GM12873 (cell line): ENCODE results near the gene WDTC1.

ENCODE experiments used
- TF ChIP-seq, protein P1 (sequence below): IDR thresholded peaks from 2 replicates; pipeline ENCODE4 v1.5.1; 2012; ENCODE audit warnings: low read depth, mild to moderate bottlenecking, moderate library complexity, low read length, control low read depth; ENCODE audit not compliant: insufficient read depth; ENCODE audit errors: missing control alignments

The WDTC1 gene

DNA sequence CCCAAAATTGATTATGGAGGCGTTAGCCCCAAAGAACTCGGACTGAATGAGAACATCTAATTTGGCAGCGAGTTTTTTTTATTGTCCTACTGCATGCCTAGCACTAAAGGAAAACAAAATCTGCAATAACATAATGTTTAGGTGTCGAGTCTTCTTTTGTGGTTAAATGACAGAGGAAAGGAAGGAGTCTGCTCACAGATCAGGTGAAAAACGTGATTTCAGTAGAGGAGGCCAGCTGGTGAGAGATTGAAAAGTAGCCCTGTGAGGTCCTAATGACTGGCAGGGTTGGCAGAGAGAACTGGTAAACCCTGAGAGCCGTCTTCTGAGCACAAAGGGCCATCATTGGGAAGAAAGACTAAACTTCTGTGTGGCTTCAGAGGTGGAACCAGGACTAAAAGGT is 24.2 kb downstream of the WDTC1 start:
- TF ChIP-seq, protein P1, sequence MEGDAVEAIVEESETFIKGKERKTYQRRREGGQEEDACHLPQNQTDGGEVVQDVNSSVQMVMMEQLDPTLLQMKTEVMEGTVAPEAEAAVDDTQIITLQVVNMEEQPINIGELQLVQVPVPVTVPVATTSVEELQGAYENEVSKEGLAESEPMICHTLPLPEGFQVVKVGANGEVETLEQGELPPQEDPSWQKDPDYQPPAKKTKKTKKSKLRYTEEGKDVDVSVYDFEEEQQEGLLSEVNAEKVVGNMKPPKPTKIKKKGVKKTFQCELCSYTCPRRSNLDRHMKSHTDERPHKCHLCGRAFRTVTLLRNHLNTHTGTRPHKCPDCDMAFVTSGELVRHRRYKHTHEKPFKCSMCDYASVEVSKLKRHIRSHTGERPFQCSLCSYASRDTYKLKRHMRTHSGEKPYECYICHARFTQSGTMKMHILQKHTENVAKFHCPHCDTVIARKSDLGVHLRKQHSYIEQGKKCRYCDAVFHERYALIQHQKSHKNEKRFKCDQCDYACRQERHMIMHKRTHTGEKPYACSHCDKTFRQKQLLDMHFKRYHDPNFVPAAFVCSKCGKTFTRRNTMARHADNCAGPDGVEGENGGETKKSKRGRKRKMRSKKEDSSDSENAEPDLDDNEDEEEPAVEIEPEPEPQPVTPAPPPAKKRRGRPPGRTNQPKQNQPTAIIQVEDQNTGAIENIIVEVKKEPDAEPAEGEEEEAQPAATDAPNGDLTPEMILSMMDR, result no peak

DNA sequence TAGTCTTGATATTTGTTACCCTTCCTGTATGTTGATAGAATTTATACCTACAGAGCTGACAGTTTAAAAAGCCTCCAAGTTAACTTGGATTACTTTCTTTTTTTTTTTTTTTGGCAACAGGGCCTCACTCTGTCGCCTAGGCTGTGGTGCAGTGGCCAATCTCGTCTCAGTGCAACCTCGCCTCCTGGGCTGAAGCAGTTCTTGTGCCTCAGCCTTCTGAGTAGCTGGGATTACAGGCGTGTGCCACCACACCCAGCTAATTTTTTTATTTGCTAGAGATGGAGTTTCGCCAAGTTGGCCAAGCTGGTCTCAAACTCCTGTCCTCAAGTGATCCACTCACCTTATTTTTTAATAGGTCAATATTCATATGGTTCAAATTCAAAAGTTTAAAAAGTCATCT is 32.7 kb downstream of the WDTC1 start:
- TF ChIP-seq, protein P1, result no peak

DNA sequence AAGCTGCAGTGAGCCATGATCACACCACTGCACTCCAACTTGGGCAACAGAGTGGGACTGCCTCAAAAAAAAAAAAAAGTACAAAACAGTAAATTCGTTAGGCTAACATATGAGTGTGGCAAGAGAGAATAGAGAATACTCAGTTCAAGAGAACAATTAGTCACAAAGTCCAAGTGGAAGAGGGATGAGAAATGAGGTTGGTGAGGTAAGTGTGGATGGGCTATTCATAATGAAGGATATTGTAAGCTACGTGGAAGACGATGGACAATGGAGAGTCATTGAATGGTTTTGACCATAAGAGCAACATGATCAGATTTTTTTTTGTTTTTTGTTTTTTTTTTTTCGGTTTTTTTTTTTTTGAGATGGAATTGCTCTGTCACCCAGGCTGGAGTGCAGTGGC is 34.8 kb downstream of the WDTC1 start:
- TF ChIP-seq, protein P1, result no peak

DNA sequence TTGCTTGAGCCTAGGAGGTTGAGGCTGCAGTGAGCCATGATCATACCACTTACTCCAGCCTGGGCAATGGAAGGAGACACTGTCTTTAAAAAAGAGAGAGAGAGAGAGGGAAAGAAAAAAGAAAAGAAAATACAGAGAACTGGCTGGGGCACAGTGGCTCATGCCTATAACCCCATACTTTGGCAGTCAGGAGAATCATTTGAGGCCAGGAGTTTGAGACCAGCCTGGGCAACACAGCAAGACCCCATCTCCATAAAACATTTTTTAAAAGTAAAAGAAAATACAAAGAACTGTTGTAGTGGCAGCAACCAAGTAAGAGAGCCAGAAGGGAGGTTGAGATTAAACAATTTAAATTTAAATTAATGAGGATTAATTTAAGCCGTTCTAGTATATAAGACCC is 39.8 kb downstream of the WDTC1 start:
- TF ChIP-seq, protein P1, result no peak

DNA sequence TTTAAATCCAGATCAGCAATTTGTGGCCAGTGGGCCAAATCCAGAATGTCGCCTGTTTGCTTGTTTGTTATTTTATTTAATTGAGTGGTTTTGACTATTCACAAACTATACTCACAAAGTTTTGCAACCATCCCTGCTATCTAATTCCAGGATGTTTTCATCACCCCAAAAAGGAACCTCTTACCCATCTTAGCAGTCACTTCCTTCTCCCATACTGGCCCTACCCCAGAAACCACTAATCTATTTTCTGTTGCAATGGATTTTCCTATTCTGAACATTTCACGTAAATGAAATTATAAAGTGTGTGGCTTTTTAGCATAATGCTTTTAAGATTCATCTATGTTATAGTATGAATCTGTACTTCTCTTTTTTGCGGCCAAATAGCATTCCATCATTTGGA is 41.3 kb downstream of the WDTC1 start:
- TF ChIP-seq, protein P1, result no peak

DNA sequence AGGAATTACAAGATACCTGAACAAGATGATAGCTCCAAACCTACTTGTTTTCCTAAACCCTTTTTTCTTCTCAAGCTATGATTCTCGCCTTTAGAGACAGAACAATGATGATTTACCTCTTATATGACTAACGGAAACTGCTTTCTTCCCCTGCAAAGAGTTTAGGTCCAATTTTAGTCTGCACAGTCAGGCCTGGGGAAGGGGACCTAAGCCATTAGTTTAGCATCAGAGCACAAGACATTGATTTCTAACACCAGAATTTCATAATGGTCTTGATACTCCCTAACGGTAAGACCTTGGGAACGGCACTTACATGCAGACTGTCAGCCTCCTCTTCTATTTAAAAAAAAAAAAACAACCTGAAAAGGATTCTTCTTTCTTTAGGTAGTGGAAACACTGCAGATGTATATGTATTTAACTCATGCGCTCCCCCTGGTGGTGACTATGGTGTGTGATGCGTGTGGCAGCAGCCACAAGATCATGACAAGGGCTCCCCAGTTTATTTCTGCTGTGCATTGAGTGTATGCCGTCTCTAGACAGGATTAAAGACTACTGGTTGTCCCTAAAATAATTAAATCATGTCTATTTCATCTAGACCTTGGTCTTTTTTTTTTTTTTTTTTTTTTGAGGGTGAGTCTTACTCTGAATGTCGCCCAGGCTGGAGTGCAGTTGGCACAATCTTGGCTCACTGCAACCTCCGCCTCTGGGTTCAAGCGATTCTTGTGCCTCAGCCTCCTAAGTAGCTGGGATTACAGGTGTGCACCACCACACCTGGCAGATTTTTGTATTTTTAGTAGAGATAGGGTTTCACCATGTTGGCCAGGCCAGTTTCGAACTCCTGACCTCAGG is 50.2 kb downstream of the WDTC1 start:
- TF ChIP-seq, protein P1, result peak; percentile 81

DNA sequence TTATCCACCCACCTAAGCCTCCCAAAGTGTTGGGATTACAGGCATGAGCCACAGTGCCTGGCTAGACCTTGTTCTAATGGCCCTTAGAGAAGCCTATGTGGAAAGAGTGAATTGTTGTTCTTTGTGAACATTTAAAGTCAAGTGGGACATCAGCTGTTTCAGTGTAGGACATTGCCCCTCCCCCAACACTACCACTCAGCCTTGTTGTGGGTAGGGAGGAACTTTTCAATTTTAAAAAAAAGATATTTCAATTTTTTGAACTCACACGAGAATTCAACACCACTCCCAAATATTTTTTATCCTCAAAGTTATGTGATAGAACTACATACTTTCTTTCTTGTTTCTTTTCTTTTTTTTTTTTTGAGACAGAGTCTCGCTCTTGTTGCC is 50.8 kb downstream of the WDTC1 start:
- TF ChIP-seq, protein P1, result no peak
